Rectal smooth muscle tissue (tissue), 1 donor: Measurements from ENCODE around the gene UBE2L5.

Source experiments
- H3K27ac ChIP-seq: one replicate; pipeline ENCODE4 v1.7.0; 2013; ENCODE audit warnings: low read depth, low read length, inconsistent platforms
- H3K27me3 ChIP-seq: one replicate; pipeline ENCODE4 v1.7.0; 2013; ENCODE audit warnings: low read length; ENCODE audit not compliant: control insufficient read depth, insufficient read depth
- H3K36me3 ChIP-seq: one replicate; pipeline ENCODE4 v1.7.0; 2013; ENCODE audit warnings: low read length; ENCODE audit not compliant: control insufficient read depth, insufficient read depth
- H3K4me1 ChIP-seq: one replicate; pipeline ENCODE4 v1.7.0; 2013; ENCODE audit warnings: low read length; ENCODE audit not compliant: control insufficient read depth, insufficient read depth
- H3K4me3 ChIP-seq: one replicate; pipeline ENCODE4 v1.7.0; 2013; ENCODE audit warnings: low read length
- H3K9ac ChIP-seq: one replicate; pipeline ENCODE4 v1.7.0; 2013; ENCODE audit warnings: low read length

The UBE2L5 gene

DNA sequence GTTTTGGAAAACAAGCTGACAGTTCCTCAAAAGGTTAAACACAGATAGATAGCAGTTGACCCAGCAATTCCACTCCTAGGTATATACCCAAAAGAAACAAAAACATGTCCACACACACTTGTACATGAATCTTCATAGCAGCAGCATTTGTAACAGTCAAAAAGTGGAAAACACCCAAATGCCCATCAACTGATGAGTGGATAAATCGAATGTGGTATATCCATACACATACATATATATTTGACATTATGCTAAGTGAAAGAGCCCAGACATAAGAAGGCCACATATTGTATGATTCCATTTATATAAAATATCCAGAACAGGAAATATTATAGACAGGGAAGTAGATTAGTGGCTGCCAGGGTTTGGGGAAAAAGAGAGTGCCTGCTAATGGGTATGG is 51.4 kb downstream of the UBE2L5 start:
- no peak overlapping the region for H3K27ac ChIP-seq
- no peaks in the 10 kb centered on the region for H3K4me1 ChIP-seq
- H3K36me3 ChIP-seq = no peaks in the 10 kb centered on the region
- no peak overlapping the region for H3K9ac ChIP-seq
- H3K27me3 ChIP-seq = no peaks in the 10 kb centered on the region
- no peak overlapping the region for H3K4me3 ChIP-seq

DNA sequence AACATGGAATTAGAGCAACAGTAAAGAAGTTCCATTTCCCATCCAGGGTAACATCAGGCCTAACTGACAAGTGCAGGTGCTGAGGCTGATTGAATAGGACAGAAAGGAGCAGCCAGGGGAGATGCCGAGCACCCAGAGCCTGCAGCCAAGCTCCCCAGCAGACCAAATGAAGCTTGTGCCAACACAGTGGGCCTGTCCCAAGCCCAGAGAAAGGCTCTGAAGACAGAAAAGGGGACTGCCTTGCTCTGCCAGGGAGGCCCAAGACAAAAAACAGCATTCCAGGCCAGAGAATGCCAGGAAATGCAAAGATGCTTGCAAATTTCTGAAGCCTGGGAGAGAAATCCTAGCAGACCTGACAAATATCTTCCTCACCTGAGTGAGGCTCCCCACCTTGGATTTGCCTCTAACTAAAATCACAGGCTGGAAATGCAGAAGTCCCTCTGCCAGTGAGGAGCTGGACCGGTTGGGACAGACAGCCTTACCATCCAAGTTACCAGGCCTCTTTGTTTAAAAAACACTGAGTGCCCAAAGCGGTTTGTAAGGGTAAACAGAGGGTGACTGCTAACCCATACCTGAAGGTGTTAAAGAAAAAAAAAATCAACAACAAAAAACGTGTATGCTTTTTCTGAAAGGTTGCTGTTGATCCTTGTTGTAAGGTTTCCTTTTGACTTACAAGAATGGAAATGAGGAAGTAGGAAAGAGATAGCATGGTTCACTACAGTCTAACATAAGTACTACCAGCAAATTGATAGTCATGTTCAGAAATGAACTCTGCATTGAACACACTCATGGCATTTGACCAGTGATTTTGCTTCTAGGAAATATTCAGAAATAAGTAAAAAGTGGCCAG is 55.3 kb downstream of the UBE2L5 start:
- no peaks in the 10 kb centered on the region for H3K27me3 ChIP-seq
- no peaks in the 10 kb centered on the region for H3K4me1 ChIP-seq
- no peak overlapping the region for H3K27ac ChIP-seq
- H3K4me3 ChIP-seq = no peak overlapping the region
- no peaks in the 10 kb centered on the region for H3K36me3 ChIP-seq
- no peak overlapping the region for H3K9ac ChIP-seq
